Mesothelial cell of epicardium (in vitro differentiated cells): ENCODE results near the gene LACTBL1. TPM values are rescaled to one million over a fixed set of nuclear protein-coding genes. Genes with fewer than 3 reads are reported as not detected.

Experiments used
- DNase-seq, 2 experiments: peaks; one replicate each; pipeline ENCODE4 v3.0.0; 2021; ENCODE audit warnings: low spot score in 2 of 2; ENCODE audit not compliant: unreplicated experiment in 2 of 2
- H3K27ac Mint-ChIP-seq: 2 replicates; pipeline ENCODE4 v1.8.0; 2021; ENCODE audit warnings: mixed read lengths
- H3K27me3 Mint-ChIP-seq: 2 replicates; pipeline ENCODE4 v1.8.0; 2021; ENCODE audit warnings: low read depth, mixed read lengths
- H3K36me3 Mint-ChIP-seq: 2 replicates; pipeline ENCODE4 v1.8.0; 2021; ENCODE audit warnings: mixed read lengths
- H3K4me1 Mint-ChIP-seq: 2 replicates; pipeline ENCODE4 v1.8.0; 2021; ENCODE audit warnings: mixed read lengths
- H3K4me3 Mint-ChIP-seq: 2 replicates; pipeline ENCODE4 v1.8.0; 2021; ENCODE audit warnings: mild to moderate bottlenecking, moderate library complexity, mixed read lengths
- H3K9me3 Mint-ChIP-seq: 2 replicates; pipeline ENCODE4 v1.8.0; 2021; ENCODE audit warnings: mixed read lengths
- CTCF ChIP-seq: fragments of 200-600 bp; sonication (generic); IDR thresholded peaks from one replicate; pipeline ENCODE4 v1.5.0; 2021; ENCODE audit warnings: antibody characterized with exemption; ENCODE audit not compliant: unreplicated experiment
- total RNA-seq: library from RNA; stranded (reverse); gene quantifications from 3 replicates; pipeline ENCODE4 v1.2.1, GENCODE V29; 2021

Gene LACTBL1
- total RNA-seq, 1 donor from 2014 or later, result not detected

- no peak for DNase-seq
- peaks cover 6% of the 10 kb centered on the region for H3K36me3 Mint-ChIP-seq
- no peak overlapping the region for H3K27ac Mint-ChIP-seq
- peaks cover 16% of the 10 kb centered on the region for H3K27me3 Mint-ChIP-seq
- no peak overlapping the region for H3K4me3 Mint-ChIP-seq
- peaks cover 20% of the 10 kb centered on the region for H3K4me1 Mint-ChIP-seq
- peaks cover 7% of the 10 kb centered on the region for H3K9me3 Mint-ChIP-seq
- no peak for TF ChIP-seq CTCF
Observed at GRCh38 chr1:22971161-22971560, 1.5 kb downstream of the LACTBL1 start.

- H3K4me3 Mint-ChIP-seq, result no peak overlapping the region
- H3K27ac Mint-ChIP-seq, result no peak overlapping the region
- H3K27me3 Mint-ChIP-seq, result peaks cover 16% of the 10 kb centered on the region
- H3K36me3 Mint-ChIP-seq, result peaks cover 6% of the 10 kb centered on the region
- DNase-seq, result no peak
- peaks cover 14% of the 10 kb centered on the region for H3K9me3 Mint-ChIP-seq
- H3K4me1 Mint-ChIP-seq, result peaks cover 20% of the 10 kb centered on the region
- TF ChIP-seq CTCF, result no peak
Observed at GRCh38 chr1:22970096-22970495, 2.6 kb downstream of the LACTBL1 start.

GRCh38 chr1:22969304-22969709, 3.4 kb downstream of the LACTBL1 start:
- Mint-ChIP-seq H3K9me3 (peaks cover 14% of the 10 kb centered on the region), H3K27ac (peak overlapping the region; percentile 2), H3K4me1 (peaks cover 20% of the 10 kb centered on the region), H3K4me3 (no peak overlapping the region), H3K36me3 (peaks cover 6% of the 10 kb centered on the region), H3K27me3 (peaks cover 16% of the 10 kb centered on the region)
- DNase-seq, result no peak
- no peak for TF ChIP-seq CTCF

- Mint-ChIP-seq H3K27me3 (peaks cover 16% of the 10 kb centered on the region), H3K4me1 (peaks cover 18% of the 10 kb centered on the region), H3K36me3 (peaks cover 6% of the 10 kb centered on the region), H3K4me3 (no peak overlapping the region), H3K9me3 (peaks cover 14% of the 10 kb centered on the region), H3K27ac (no peak overlapping the region)
- no peak for TF ChIP-seq CTCF
- DNase-seq, result no peak
Observed at GRCh38 chr1:22967833-22968232, 4.8 kb downstream of the LACTBL1 start.

GRCh38 chr1:22966309-22966708, 6.4 kb downstream of the LACTBL1 start:
- peaks cover 14% of the 10 kb centered on the region for H3K9me3 Mint-ChIP-seq
- no peak for TF ChIP-seq CTCF
- H3K27ac Mint-ChIP-seq, result no peak overlapping the region

More at GRCh38 chr1:22966309-22966708, 6.4 kb downstream of the LACTBL1 start:
- H3K36me3 Mint-ChIP-seq, result peaks cover 6% of the 10 kb centered on the region
- H3K27me3 Mint-ChIP-seq, result peaks cover 16% of the 10 kb centered on the region
- H3K4me3 Mint-ChIP-seq, result no peak overlapping the region
- DNase-seq, result no peak
- H3K4me1 Mint-ChIP-seq, result peaks cover 11% of the 10 kb centered on the region
